Ureter (tissue), 1 donor: Measurements from ENCODE around the gene TIMP2. TPM values are rescaled to one million over a fixed set of nuclear protein-coding genes. Genes with fewer than 3 reads are reported as not detected.
"Not testable (repeated sequence)": the region's sequence is repeated elsewhere in the genome, so short reads cannot be mapped to it uniquely, and the experiment has no call there.

Experiments
- DNase-seq: peaks from one replicate; pipeline ENCODE4 v3.0.0-alpha.2; 2020; ENCODE audit warnings: low spot score
- total RNA-seq: library from RNA; stranded (reverse); gene quantifications from one replicate; pipeline ENCODE4 v1.2.4, GENCODE V29; 2023
- donor health status: DM: yes; HTN: yes; CAD: no.

TIMP2 gene
- total RNA-seq, 1 donor from 2014 or later: 118 TPM

- peak; percentile 72 for DNase-seq
Measured at GRCh38 chr17:78890498-78890897, 34.7 kb downstream of the TIMP2 start.

GRCh38 chr17:78890096-78890495 lies 35.1 kb downstream of the TIMP2 start:
- DNase-seq: not testable (repeated sequence)

GRCh38 chr17:78889531-78889930 lies 35.7 kb downstream of the TIMP2 start:
- DNase-seq: no peak

- DNase-seq: no peak
Measured at GRCh38 chr17:78888941-78889518, 36.2 kb downstream of the TIMP2 start.

- no peak for DNase-seq
Measured at GRCh38 chr17:78886954-78887353, 38.2 kb downstream of the TIMP2 start.

GRCh38 chr17:78885956-78886355 lies 39.2 kb downstream of the TIMP2 start:
- no peak for DNase-seq

- DNase-seq: no peak
Measured at GRCh38 chr17:78884876-78885667, 40.1 kb downstream of the TIMP2 start.

- no peak for DNase-seq
Measured at GRCh38 chr17:78884148-78884825, 40.9 kb downstream of the TIMP2 start.

- DNase-seq: peak; percentile 81
Measured at GRCh38 chr17:78883533-78884131, 41.6 kb downstream of the TIMP2 start.

GRCh38 chr17:78883089-78883532 lies 42.1 kb downstream of the TIMP2 start:
- DNase-seq: peak; percentile 72

GRCh38 chr17:78882540-78883088 lies 42.6 kb downstream of the TIMP2 start:
- no peak for DNase-seq

- peak; percentile 70 for DNase-seq
Measured at GRCh38 chr17:78879635-78880186, 45.5 kb downstream of the TIMP2 start.

- DNase-seq: no peak
Measured at GRCh38 chr17:78878871-78879527, 46.2 kb downstream of the TIMP2 start.

- DNase-seq: no peak
Measured at GRCh38 chr17:78878261-78878660, 46.9 kb downstream of the TIMP2 start.

GRCh38 chr17:78876954-78877517 lies 48.2 kb downstream of the TIMP2 start:
- not testable (repeated sequence) for DNase-seq

GRCh38 chr17:78876094-78876597 lies 49.0 kb downstream of the TIMP2 start:
- no peak for DNase-seq

GRCh38 chr17:78875363-78876093 lies 49.7 kb downstream of the TIMP2 start:
- DNase-seq: no peak

GRCh38 chr17:78873519-78874340 lies 51.5 kb downstream of the TIMP2 start:
- DNase-seq: no peak

- no peak for DNase-seq
Measured at GRCh38 chr17:78872486-78872885, 52.7 kb downstream of the TIMP2 start.
